Measurements from ENCODE around the gene GLIS2.

GLIS2 gene

GRCh38 chr16:4358831-4359561 lies 43.1 kb downstream of the GLIS2 start:
- no peak overlapping the region for H3K9ac ChIP-seq (ENCODE audit: low read length)
- H3K4me2 ChIP-seq (ENCODE audit: low read length) = no peak overlapping the region
- H3K9me3 ChIP-seq (ENCODE audit: insufficient read depth, low read length) = no peaks in the 10 kb centered on the region
- no peaks in the 10 kb centered on the region for H4K20me1 ChIP-seq (ENCODE audit: insufficient read depth, low read length)
- H2AFZ ChIP-seq (ENCODE audit: low read depth, low read length) = no peak overlapping the region
- no peaks in the 10 kb centered on the region for H3K27me3 ChIP-seq (ENCODE audit: low read depth, low read length)
- H3K79me2 ChIP-seq (ENCODE audit: low read length) = no peaks in the 10 kb centered on the region
- H3K4me1 ChIP-seq (ENCODE audit: low read length) = no peaks in the 10 kb centered on the region
- peaks cover under 1% of the 10 kb centered on the region for H3K36me3 ChIP-seq (replicated peaks; ENCODE audit: low read depth, low read length)
- no peak overlapping the region for H3K4me3 ChIP-seq (ENCODE audit: low read length)
- H3K27ac ChIP-seq (ENCODE audit: low read length) = no peak overlapping the region
- no peak for TF ChIP-seq EZH2phosphoT487 (IDR thresholded peaks at IDR 0.05; ENCODE audit: low read depth)
- peak; percentile 83 for TF ChIP-seq CTCF (IDR thresholded peaks at IDR 0.05; ENCODE audit: low read depth, low read length)

- no peak overlapping the region for H3K27ac ChIP-seq (ENCODE audit: low read length)
- TF ChIP-seq EZH2phosphoT487 (IDR thresholded peaks at IDR 0.05; ENCODE audit: low read depth) (no peak), CTCF (IDR thresholded peaks at IDR 0.05; ENCODE audit: low read depth, low read length) (no peak)
- H3K27me3 ChIP-seq (ENCODE audit: low read depth, low read length) = no peaks in the 10 kb centered on the region
- no peaks in the 10 kb centered on the region for H4K20me1 ChIP-seq (ENCODE audit: insufficient read depth, low read length)
- H3K4me2 ChIP-seq (ENCODE audit: low read length) = no peak overlapping the region
- H3K9me3 ChIP-seq (ENCODE audit: insufficient read depth, low read length) = no peaks in the 10 kb centered on the region
- H3K9ac ChIP-seq (ENCODE audit: low read length) = no peak overlapping the region
- H3K36me3 ChIP-seq (replicated peaks; ENCODE audit: low read depth, low read length) = peaks cover 4% of the 10 kb centered on the region
- no peaks in the 10 kb centered on the region for H3K4me1 ChIP-seq (ENCODE audit: low read length)
- no peaks in the 10 kb centered on the region for H3K79me2 ChIP-seq (ENCODE audit: low read length)
- H2AFZ ChIP-seq (ENCODE audit: low read depth, low read length) = no peak overlapping the region
- H3K4me3 ChIP-seq (ENCODE audit: low read length) = no peak overlapping the region
Measured at GRCh38 chr16:4359914-4360313, 44.0 kb downstream of the GLIS2 start.

- no peak for TF ChIP-seq EZH2phosphoT487 (IDR thresholded peaks at IDR 0.05; ENCODE audit: low read depth)
- no peak for TF ChIP-seq CTCF (IDR thresholded peaks at IDR 0.05; ENCODE audit: low read depth, low read length)
- Histone ChIP-seq H3K4me3 (ENCODE audit: low read length) (no peak overlapping the region), H3K9ac (ENCODE audit: low read length) (no peak overlapping the region), H4K20me1 (ENCODE audit: insufficient read depth, low read length) (no peaks in the 10 kb centered on the region), H3K4me1 (ENCODE audit: low read length) (no peaks in the 10 kb centered on the region), H3K27me3 (ENCODE audit: low read depth, low read length) (no peaks in the 10 kb centered on the region), H2AFZ (ENCODE audit: low read depth, low read length) (no peak overlapping the region), H3K27ac (ENCODE audit: low read length) (no peak overlapping the region), H3K79me2 (ENCODE audit: low read length) (no peaks in the 10 kb centered on the region), H3K9me3 (ENCODE audit: insufficient read depth, low read length) (no peaks in the 10 kb centered on the region), H3K4me2 (ENCODE audit: low read length) (no peak overlapping the region), H3K36me3 (replicated peaks; ENCODE audit: low read depth, low read length) (peaks cover 4% of the 10 kb centered on the region)
Measured at GRCh38 chr16:4360538-4361021, 44.7 kb downstream of the GLIS2 start.

- Histone ChIP-seq H2AFZ (ENCODE audit: low read depth, low read length) (no peak overlapping the region), H3K27ac (ENCODE audit: low read length) (no peak overlapping the region), H3K9ac (ENCODE audit: low read length) (no peak overlapping the region), H3K79me2 (ENCODE audit: low read length) (no peaks in the 10 kb centered on the region), H3K27me3 (ENCODE audit: low read depth, low read length) (no peaks in the 10 kb centered on the region), H3K4me2 (ENCODE audit: low read length) (no peak overlapping the region), H3K36me3 (replicated peaks; ENCODE audit: low read depth, low read length) (peaks cover 4% of the 10 kb centered on the region), H3K4me1 (ENCODE audit: low read length) (no peaks in the 10 kb centered on the region), H4K20me1 (ENCODE audit: insufficient read depth, low read length) (no peaks in the 10 kb centered on the region), H3K4me3 (ENCODE audit: low read length) (no peak overlapping the region), H3K9me3 (ENCODE audit: insufficient read depth, low read length) (no peaks in the 10 kb centered on the region)
- TF ChIP-seq CTCF (IDR thresholded peaks at IDR 0.05; ENCODE audit: low read depth, low read length) (no peak), EZH2phosphoT487 (IDR thresholded peaks at IDR 0.05; ENCODE audit: low read depth) (no peak)
Measured at GRCh38 chr16:4361033-4361943, 45.4 kb downstream of the GLIS2 start.

Measured in OCI-LY3 (cell line).